KOPT-K1 (cell line): Measurements from ENCODE around the gene CARD8.
"Not testable (repeated sequence)": the region's sequence is repeated elsewhere in the genome, so short reads cannot be mapped to it uniquely, and the experiment has no call there.

Source experiments
- H3K27ac ChIP-seq: fragments of 200-600 bp; sonication (generic); 2 replicates; pipeline ENCODE4 v1.5.1; 2016; ENCODE audit warnings: antibody characterized with exemption, mild to moderate bottlenecking, low read depth, low read length; ENCODE audit not compliant: poor library complexity, severe bottlenecking
- H3K36me3 ChIP-seq: fragments of 200-600 bp; sonication (generic); 2 replicates; pipeline ENCODE4 v1.5.1; 2017; ENCODE audit warnings: antibody characterized with exemption, mild to moderate bottlenecking, low read length, moderate library complexity; ENCODE audit not compliant: insufficient read depth
- H3K9me3 ChIP-seq: fragments of 200-600 bp; sonication (generic); 2 replicates; pipeline ENCODE4 v1.5.1; 2017; ENCODE audit warnings: antibody characterized with exemption, low read length, mild to moderate bottlenecking; ENCODE audit not compliant: insufficient read depth, poor library complexity, severe bottlenecking

Gene CARD8

GRCh38 chr19:48283908-48284307, 28.2 kb upstream of the CARD8 start:
- Histone ChIP-seq H3K9me3 (peaks cover 12% of the 10 kb centered on the region), H3K27ac (no peak overlapping the region), H3K36me3 (no peaks in the 10 kb centered on the region)

GRCh38 chr19:48279747-48280146, 24.0 kb upstream of the CARD8 start:
- Histone ChIP-seq H3K36me3 (no peaks in the 10 kb centered on the region), H3K9me3 (peaks cover 12% of the 10 kb centered on the region), H3K27ac (no peak overlapping the region)

GRCh38 chr19:48274938-48275337, 19.2 kb upstream of the CARD8 start:
- Histone ChIP-seq H3K27ac (no peak overlapping the region), H3K36me3 (no peaks in the 10 kb centered on the region), H3K9me3 (no peaks in the 10 kb centered on the region)

- no peaks in the 10 kb centered on the region for H3K36me3 ChIP-seq
- H3K27ac ChIP-seq: no peak overlapping the region
- no peaks in the 10 kb centered on the region for H3K9me3 ChIP-seq
Measured at GRCh38 chr19:48274173-48274572, 18.5 kb upstream of the CARD8 start.

GRCh38 chr19:48271531-48272151, 15.9 kb upstream of the CARD8 start:
- no peaks in the 10 kb centered on the region for H3K9me3 ChIP-seq
- H3K27ac ChIP-seq: no peak overlapping the region
- no peaks in the 10 kb centered on the region for H3K36me3 ChIP-seq

GRCh38 chr19:48269617-48270026, 13.9 kb upstream of the CARD8 start:
- H3K9me3 ChIP-seq, H3K36me3 ChIP-seq, H3K27ac ChIP-seq: not testable (repeated sequence)

GRCh38 chr19:48265326-48265725, 9.6 kb upstream of the CARD8 start:
- H3K9me3 ChIP-seq, H3K27ac ChIP-seq, H3K36me3 ChIP-seq: not testable (repeated sequence)

GRCh38 chr19:48260359-48260714, 4.6 kb upstream of the CARD8 start:
- H3K36me3 ChIP-seq, H3K9me3 ChIP-seq: not testable (repeated sequence)
- H3K27ac ChIP-seq: peak overlapping the region; percentile 71

- H3K27ac ChIP-seq: peak overlapping the region; percentile 71
- H3K36me3 ChIP-seq, H3K9me3 ChIP-seq: not testable (repeated sequence)
Measured at GRCh38 chr19:48258992-48259391, 3.3 kb upstream of the CARD8 start.

- Histone ChIP-seq H3K36me3 (no peaks in the 10 kb centered on the region), H3K9me3 (no peaks in the 10 kb centered on the region), H3K27ac (peak overlapping the region; percentile 73)
Measured at GRCh38 chr19:48258350-48258749, 2.6 kb upstream of the CARD8 start.

GRCh38 chr19:48254529-48254970, 1.2 kb downstream of the CARD8 start:
- H3K27ac ChIP-seq: peak overlapping the region; percentile 96
- H3K9me3 ChIP-seq: no peaks in the 10 kb centered on the region
- 0 out of 2 replicates have a peak, but pooled peaks cover 9% of the 10 kb centered on the region for H3K36me3 ChIP-seq

- no peaks in the 10 kb centered on the region for H3K9me3 ChIP-seq
- H3K27ac ChIP-seq: no peak overlapping the region
- H3K36me3 ChIP-seq: peaks cover 13% of the 10 kb centered on the region; the same call in 1 of the 2 replicates
Measured at GRCh38 chr19:48253999-48254398, 1.7 kb downstream of the CARD8 start.

- Histone ChIP-seq H3K36me3 (peaks cover 25% of the 10 kb centered on the region), H3K9me3 (no peaks in the 10 kb centered on the region), H3K27ac (no peak overlapping the region)
Measured at GRCh38 chr19:48252609-48253008, 3.1 kb downstream of the CARD8 start.

- H3K36me3 ChIP-seq: peaks cover 39% of the 10 kb centered on the region
- no peaks in the 10 kb centered on the region for H3K9me3 ChIP-seq
- no peak overlapping the region for H3K27ac ChIP-seq
Measured at GRCh38 chr19:48250290-48251025, 5.3 kb downstream of the CARD8 start.

- Histone ChIP-seq H3K9me3 (no peaks in the 10 kb centered on the region), H3K27ac (no peak overlapping the region), H3K36me3 (peaks cover 39% of the 10 kb centered on the region)
Measured at GRCh38 chr19:48249502-48250014, 6.2 kb downstream of the CARD8 start.
